GM06990 (cell line): ENCODE measurements around the gene ELSPBP1.

Source experiments
- DNase-seq: peaks from one replicate; pipeline ENCODE4 v3.0.0-alpha.2; 2011; ENCODE audit not compliant: insufficient read length; ENCODE audit errors: extremely low read depth
- H3K27me3 ChIP-seq: replicated peaks from 2 replicates; pipeline ENCODE4 v1.6.0; 2011; ENCODE audit warnings: low read length; ENCODE audit not compliant: control insufficient read depth, insufficient read depth
- H3K36me3 ChIP-seq: 2 replicates; pipeline ENCODE4 v1.5.1; 2011; ENCODE audit warnings: low read length; ENCODE audit not compliant: control insufficient read depth, insufficient read depth
- H3K4me3 ChIP-seq: replicated peaks from 2 replicates; pipeline ENCODE4 v1.5.1; 2011; ENCODE audit warnings: low read depth, mild to moderate bottlenecking, control low read depth, low read length
- TF ChIP-seq, protein P1 (sequence below): IDR thresholded peaks from 2 replicates; pipeline ENCODE4 v1.5.1; 2011; ENCODE audit warnings: low read length, control low read depth, mild to moderate bottlenecking, inconsistent platforms; ENCODE audit not compliant: insufficient read depth, poor library complexity, severe bottlenecking

Gene ELSPBP1

DNA sequence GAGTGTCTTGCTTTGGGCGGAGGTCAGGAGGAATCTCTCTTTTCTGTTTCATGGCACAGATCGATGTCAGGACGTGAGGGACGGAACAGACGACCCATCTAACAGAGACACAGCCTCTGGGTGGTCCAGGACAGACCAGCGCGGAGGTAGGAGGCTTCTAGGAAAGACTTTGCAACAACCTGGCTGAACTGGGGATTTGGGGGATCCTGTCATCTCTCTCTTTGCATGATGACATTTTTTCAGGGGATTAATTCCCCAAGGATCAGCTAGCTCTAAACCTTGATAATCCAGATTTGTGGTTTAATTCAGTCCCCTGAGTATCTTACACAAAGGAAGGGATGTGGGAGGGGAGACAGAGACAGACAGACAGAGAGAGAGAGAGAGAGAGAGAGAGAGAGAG, 35.0 kb downstream of the ELSPBP1 start:
- H3K27me3 ChIP-seq, result no peaks in the 10 kb centered on the region
- H3K4me3 ChIP-seq, result no peak overlapping the region
- TF ChIP-seq, protein P1, sequence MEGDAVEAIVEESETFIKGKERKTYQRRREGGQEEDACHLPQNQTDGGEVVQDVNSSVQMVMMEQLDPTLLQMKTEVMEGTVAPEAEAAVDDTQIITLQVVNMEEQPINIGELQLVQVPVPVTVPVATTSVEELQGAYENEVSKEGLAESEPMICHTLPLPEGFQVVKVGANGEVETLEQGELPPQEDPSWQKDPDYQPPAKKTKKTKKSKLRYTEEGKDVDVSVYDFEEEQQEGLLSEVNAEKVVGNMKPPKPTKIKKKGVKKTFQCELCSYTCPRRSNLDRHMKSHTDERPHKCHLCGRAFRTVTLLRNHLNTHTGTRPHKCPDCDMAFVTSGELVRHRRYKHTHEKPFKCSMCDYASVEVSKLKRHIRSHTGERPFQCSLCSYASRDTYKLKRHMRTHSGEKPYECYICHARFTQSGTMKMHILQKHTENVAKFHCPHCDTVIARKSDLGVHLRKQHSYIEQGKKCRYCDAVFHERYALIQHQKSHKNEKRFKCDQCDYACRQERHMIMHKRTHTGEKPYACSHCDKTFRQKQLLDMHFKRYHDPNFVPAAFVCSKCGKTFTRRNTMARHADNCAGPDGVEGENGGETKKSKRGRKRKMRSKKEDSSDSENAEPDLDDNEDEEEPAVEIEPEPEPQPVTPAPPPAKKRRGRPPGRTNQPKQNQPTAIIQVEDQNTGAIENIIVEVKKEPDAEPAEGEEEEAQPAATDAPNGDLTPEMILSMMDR, result no peak
- no peak for DNase-seq
- no peaks in the 10 kb centered on the region for H3K36me3 ChIP-seq

- no peak for DNase-seq
- H3K4me3 ChIP-seq, result no peak overlapping the region
Observed at GRCh38 chr19:48030073-48030472, 35.6 kb downstream of the ELSPBP1 start.

DNA sequence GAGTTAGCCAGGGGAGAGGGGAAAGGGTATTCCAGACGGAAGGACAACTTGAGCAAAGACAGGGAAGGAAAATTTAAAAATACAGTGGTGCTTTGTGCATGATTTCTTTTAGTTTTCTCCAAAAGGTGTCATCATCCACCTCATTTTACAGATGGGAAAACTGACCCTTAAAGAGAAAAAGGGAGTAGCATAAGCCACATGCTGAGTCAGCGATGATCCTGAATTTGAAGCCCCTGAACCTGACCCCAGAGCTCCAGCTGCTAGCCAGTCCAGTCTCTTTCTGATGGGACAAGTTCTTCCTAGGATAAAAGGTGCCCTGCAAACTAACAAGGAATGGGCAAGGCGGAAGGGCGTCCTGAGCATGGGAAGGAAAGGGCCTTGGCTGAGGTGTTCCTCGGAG, 39.2 kb downstream of the ELSPBP1 start:
- no peaks in the 10 kb centered on the region for H3K36me3 ChIP-seq
- TF ChIP-seq, protein P1, result no peak
- no peak for DNase-seq
- H3K4me3 ChIP-seq, result no peak overlapping the region
- no peaks in the 10 kb centered on the region for H3K27me3 ChIP-seq

More at GRCh38 chr19:48030073-48030472, 35.6 kb downstream of the ELSPBP1 start:
- TF ChIP-seq, protein P1, result no peak
- Histone ChIP-seq H3K36me3 (no peaks in the 10 kb centered on the region), H3K27me3 (no peaks in the 10 kb centered on the region)

GRCh38 chr19:48036765-48037164, 42.3 kb downstream of the ELSPBP1 start:
- TF ChIP-seq, protein P1, result no peak
- H3K4me3 ChIP-seq, result no peak overlapping the region
- no peaks in the 10 kb centered on the region; the same call in 1 of the 2 replicates for H3K27me3 ChIP-seq
- DNase-seq, result no peak
- no peaks in the 10 kb centered on the region for H3K36me3 ChIP-seq

DNA sequence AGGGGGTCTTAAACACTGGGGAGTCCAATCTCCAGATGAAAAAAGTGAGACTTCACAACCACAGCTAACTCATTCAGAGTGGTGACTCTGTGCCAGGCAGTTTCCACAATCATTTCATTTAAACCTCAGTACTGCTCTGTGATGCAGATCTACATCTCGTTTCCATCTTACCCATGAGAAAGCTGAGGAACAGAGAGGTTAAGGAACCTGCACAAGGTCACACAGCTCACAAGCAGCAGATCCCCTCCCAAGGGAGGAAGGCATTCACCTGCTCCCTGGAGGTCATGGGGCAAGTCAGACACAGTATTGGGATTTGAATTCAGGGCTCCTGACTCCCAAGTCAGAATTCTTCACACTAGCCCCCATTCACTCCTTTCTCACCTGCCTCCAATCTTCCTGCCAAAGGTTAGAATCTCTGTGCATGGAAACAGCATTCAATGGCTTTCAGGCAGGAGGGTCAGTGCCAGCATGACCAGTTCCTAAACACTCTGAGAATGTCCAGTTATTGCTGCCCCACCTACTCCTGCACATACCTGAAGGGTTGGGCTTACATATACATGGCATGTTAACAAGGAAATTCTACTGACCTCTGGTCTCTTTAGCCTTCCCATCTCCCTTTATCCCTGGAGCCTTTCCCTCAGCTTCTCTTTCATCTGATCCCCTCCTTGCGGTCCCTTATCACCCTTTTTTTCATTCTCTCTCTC, 47.6 kb downstream of the ELSPBP1 start:
- no peaks in the 10 kb centered on the region; the same call in 1 of the 2 replicates for H3K27me3 ChIP-seq
- H3K4me3 ChIP-seq, result no peak overlapping the region
- TF ChIP-seq, protein P1, result no peak
- H3K36me3 ChIP-seq, result no peaks in the 10 kb centered on the region
- DNase-seq, result no peak
